HCT116 (cell line): ENCODE measurements around the gene PSEN2. TPM values are rescaled to one million over a fixed set of nuclear protein-coding genes. Genes with fewer than 3 reads are reported as not detected.

Source experiments
- ATAC-seq: fragments of 200-7000 bp; cut with Tn5 transposase; 2 replicates; pipeline ENCODE4 v1.9.1; 2020; ENCODE audit warnings: mild to moderate bottlenecking, moderate library complexity
- BruUV-seq: library from RNA; stranded (reverse); fragments of 400-500 nt; replicated peaks from 2 replicates; lab custom pipeline; 2021; lab: Mats Ljungman, UMichigan
- CTCF ChIA-PET: fragments of 300-600 bp; sonication (Branson Sonifier 250); formaldehyde crosslinking; loops from one replicate; lab custom pipeline; 2021; ENCODE audit warnings: antibody characterized with exemption; lab: Charles Lee
- POLR2A ChIA-PET: fragments of 300-600, 350-600 bp; sonication (Branson Sonifier 250); formaldehyde crosslinking; loops from one replicate; lab custom pipeline; 2021; ENCODE audit warnings: antibody characterized with exemption; lab: Charles Lee
- RAD21 ChIA-PET, 2 experiments: fragments of 300-600 bp; sonication (Branson Sonifier 250); formaldehyde crosslinking; loops; one replicate each; lab custom pipeline; 2023; ENCODE audit warnings: low total read pairs in 2 of 2; ENCODE audit not compliant: uncharacterized antibody in 2 of 2, unreplicated experiment in 2 of 2, low non-redundant PET in 1 of 2; lab: Charles Lee
- DNase-seq: peaks from one replicate; pipeline ENCODE4 v3.0.0-alpha.2; 2010; ENCODE audit warnings: low read depth, low spot score
- H2AFZ ChIP-seq: fragments of 200-600 bp; shearing (Covaris generic), sonication (generic); 2 replicates; pipeline ENCODE4 v1.6.1; 2017; ENCODE audit warnings: low read depth, mixed run types, mixed read lengths, antibody characterized with exemption, low read length; ENCODE audit not compliant: poor library complexity, severe bottlenecking
- H3K27ac ChIP-seq: 2 replicates; pipeline ENCODE4 v1.5.1; 2012; ENCODE audit warnings: low read depth, low read length
- H3K27me3 ChIP-seq: fragments of 200-600 bp; sonication (generic); 2 replicates; pipeline ENCODE4 v1.6.1; 2016; ENCODE audit warnings: mixed run types, low read length, mixed read lengths; ENCODE audit not compliant: insufficient read depth
- H3K36me3 ChIP-seq, 2 experiments: fragments of 200-500 bp in 1 of 2; fragments of 200-600 bp in 1 of 2; sonication (Bioruptor generic) in 1 of 2; sonication (generic) in 1 of 2; 2 replicates each; pipeline versions ENCODE4 v1.5.1 to v1.6.1; 2014 to 2016; ENCODE audit warnings: low read length in 2 of 2, inconsistent platforms in 1 of 2, mixed read lengths in 1 of 2, mixed run types in 1 of 2; ENCODE audit not compliant: insufficient read depth in 2 of 2, control insufficient read depth in 1 of 2
- H3K4me1 ChIP-seq, 2 experiments: fragments of 200-600 bp in 1 of 2; sonication (generic) in 1 of 2; 2 replicates each; pipeline versions ENCODE4 v1.5.1 to v1.6.1; 2012 to 2017; ENCODE audit warnings: low read length in 2 of 2, inconsistent platforms in 1 of 2, mild to moderate bottlenecking in 1 of 2, mixed read lengths in 1 of 2, mixed run types in 1 of 2, moderate library complexity in 1 of 2; ENCODE audit not compliant: insufficient read depth in 2 of 2, control insufficient read depth in 1 of 2
- H3K4me2 ChIP-seq: fragments of 200-600 bp; sonication (generic); 2 replicates; pipeline ENCODE4 v1.6.1; 2017; ENCODE audit warnings: mixed run types, low read length, mixed read lengths
- H3K4me3 ChIP-seq, 2 experiments: fragments of 200-600 bp in 1 of 2; sonication (generic) in 1 of 2; replicated peaks in 1 of 2; 2 replicates each; pipeline ENCODE4 v1.5.1; 2011 to 2016; ENCODE audit warnings: low read length in 2 of 2, control low read depth in 1 of 2, low read depth in 1 of 2, mild to moderate bottlenecking in 1 of 2, mixed read lengths in 1 of 2, mixed run types in 1 of 2
- H3K79me2 ChIP-seq: fragments of 200-600 bp; sonication (generic); 2 replicates; pipeline ENCODE4 v1.6.1; 2017; ENCODE audit warnings: mild to moderate bottlenecking, mixed run types, low read length, moderate library complexity, mixed read lengths; ENCODE audit not compliant: insufficient read depth
- H3K9ac ChIP-seq: fragments of 200-600 bp; sonication (generic); 2 replicates; pipeline ENCODE4 v1.6.1; 2016; ENCODE audit warnings: low read length, mixed read lengths
- H3K9me2 ChIP-seq: fragments of 200-600 bp; sonication (generic), shearing (Covaris generic); 2 replicates; pipeline ENCODE4 v1.6.1; 2017; ENCODE audit warnings: mixed run types, mild to moderate bottlenecking, moderate library complexity; ENCODE audit not compliant: insufficient read depth
- H3K9me3 ChIP-seq, 2 experiments: fragments of 200-500 bp in 1 of 2; fragments of 200-600 bp in 1 of 2; sonication (Bioruptor generic) in 1 of 2; sonication (generic) in 1 of 2; 2 replicates each; pipeline ENCODE4 v1.6.1; 2014 to 2017; ENCODE audit warnings: low read length in 2 of 2, mixed read lengths in 2 of 2, inconsistent platforms in 1 of 2, low read depth in 1 of 2, mild to moderate bottlenecking in 1 of 2, mixed run types in 1 of 2, moderate library complexity in 1 of 2; ENCODE audit not compliant: control insufficient read depth in 1 of 2, insufficient read depth in 1 of 2
- H4K20me1 ChIP-seq: fragments of 200-600 bp; sonication (generic), shearing (Covaris generic); 2 replicates; pipeline ENCODE4 v1.6.1; 2017; ENCODE audit warnings: mixed run types, mild to moderate bottlenecking, moderate library complexity; ENCODE audit not compliant: insufficient read depth
- CEBPB ChIP-seq: IDR thresholded peaks from 2 replicates; pipeline ENCODE4 v1.6.1; 2012; ENCODE audit warnings: low read depth
- CTCF ChIP-seq, 3 experiments: fragments of 200-600 bp in 1 of 3; sonication (generic) in 1 of 3; IDR thresholded peaks in 2 of 3; conservative IDR thresholded peaks in 1 of 3; 2 replicates each; pipeline ENCODE4 v1.5.1; 2012 to 2017; ENCODE audit warnings: low read depth in 2 of 3, low read length in 2 of 3, antibody characterized with exemption in 1 of 3, borderline replicate concordance in 1 of 3, control low read depth in 1 of 3, mild to moderate bottlenecking in 1 of 3, mixed read lengths in 1 of 3, mixed run types in 1 of 3, moderate library complexity in 1 of 3; ENCODE audit not compliant: insufficient read depth in 1 of 3
- EGR1 ChIP-seq: IDR thresholded peaks from 2 replicates; pipeline ENCODE4 v1.6.1; 2012; ENCODE audit warnings: low read depth
- ELF1 ChIP-seq: IDR thresholded peaks from 2 replicates; pipeline ENCODE4 v1.6.1; 2012; ENCODE audit warnings: low read depth, borderline replicate concordance
- EZH2 ChIP-seq: fragments of 200-600 bp; sonication (generic); IDR thresholded peaks from 2 replicates; pipeline ENCODE4 v1.6.1; 2017; ENCODE audit warnings: antibody characterized with exemption, mixed run types
- EZH2phosphoT487 ChIP-seq: fragments of 200-600 bp; IDR thresholded peaks from 2 replicates; pipeline ENCODE4 v1.6.1; 2018; ENCODE audit warnings: antibody characterized with exemption, borderline replicate concordance
- JUND ChIP-seq: IDR thresholded peaks from 2 replicates; pipeline ENCODE4 v1.6.1; 2012
- POLR2A ChIP-seq: IDR thresholded peaks from 2 replicates; pipeline ENCODE4 v1.7.0; 2011; ENCODE audit warnings: borderline replicate concordance; ENCODE audit not compliant: insufficient read depth, insufficient read length; ENCODE audit errors: extremely low read depth
- POLR2AphosphoS5 ChIP-seq: IDR thresholded peaks from 2 replicates; pipeline ENCODE4 v1.6.1; 2011; ENCODE audit warnings: mild to moderate bottlenecking, low read depth, low read length, moderate library complexity
- REST ChIP-seq: IDR thresholded peaks from 2 replicates; pipeline ENCODE4 v1.6.1; 2012; ENCODE audit warnings: low read depth
- SIN3A ChIP-seq: IDR thresholded peaks from 2 replicates; pipeline ENCODE4 v1.6.1; 2012; ENCODE audit warnings: low read depth
- SP1 ChIP-seq: IDR thresholded peaks from 2 replicates; pipeline ENCODE4 v1.6.1; 2012; ENCODE audit warnings: low read depth
- SRF ChIP-seq: IDR thresholded peaks from 2 replicates; pipeline ENCODE4 v1.6.1; 2012; ENCODE audit warnings: low read depth
- YY1 ChIP-seq: IDR thresholded peaks from 2 replicates; pipeline ENCODE4 v1.6.1; 2011; ENCODE audit warnings: low read length, low read depth, moderate library complexity, mild to moderate bottlenecking; ENCODE audit not compliant: insufficient replicate concordance; ENCODE audit errors: extremely low read depth
- ZFX ChIP-seq: fragments of 450-650 bp; IDR thresholded peaks from 2 replicates; pipeline ENCODE4 v1.6.1; 2017
- ZNF274 ChIP-seq: fragments of 200-500 bp; sonication (Bioruptor generic); IDR thresholded peaks from 2 replicates; pipeline ENCODE4 v1.6.1; 2014; ENCODE audit warnings: mild to moderate bottlenecking, low read depth, low read length, inconsistent platforms
- intact Hi-C: fragments of 100-400 bp; cut with micrococcal nuclease; formaldehyde crosslinking; loops from 2 replicates; pipeline ENCODE4 v1.10.0; 2022
- total RNA-seq: library from RNA; stranded (reverse); gene quantifications from one replicate; pipeline ENCODE4 v1.2.1, GENCODE V29; 2021; ENCODE audit not compliant: unreplicated experiment
- TF ChIP-seq, protein P1 (sequence below): IDR thresholded peaks from 2 replicates; pipeline ENCODE4 v1.6.1; 2012
- TF ChIP-seq, protein P2 (sequence below): IDR thresholded peaks from 2 replicates; pipeline ENCODE4 v1.6.1; 2012

PSEN2 gene
- total RNA-seq, 1 experiment from 2014 or later: 28.5 TPM

- H3K4me2 ChIP-seq: peak overlapping the region; percentile 95; the same call in 1 of the 2 replicates
- peaks cover 2 to 8% of the 10 kb centered on the region in 2 experiments; a peak in 2 of 4 replicates for H3K36me3 ChIP-seq
- intact Hi-C loops: no loop called here
- ChIA-PET CTCF (no interaction called here), POLR2A (no interaction called here), RAD21 (no interaction called here)
- no peaks in the 10 kb centered on the region for H3K27me3 ChIP-seq
- no peak overlapping the region for H3K9ac ChIP-seq
- peaks cover 29% of the 10 kb centered on the region for H3K79me2 ChIP-seq
- no peaks in the 10 kb centered on the region for H3K9me3 ChIP-seq
- H3K4me1 ChIP-seq: peaks cover 32 to 51% of the 10 kb centered on the region in 2 experiments
- no peak overlapping the region for H3K27ac ChIP-seq
- H3K9me2 ChIP-seq: no peaks in the 10 kb centered on the region
- no peak overlapping the region for H3K4me3 ChIP-seq
- no peak for DNase-seq
- no peaks in the 10 kb centered on the region for H4K20me1 ChIP-seq
- BruUV-seq: TSS peak; percentile 42
- H2AFZ ChIP-seq: no peak overlapping the region
- no peak for ATAC-seq
- TF ChIP-seq EGR1: no peak
- no peak for TF ChIP-seq EZH2
- TF ChIP-seq, protein P1, sequence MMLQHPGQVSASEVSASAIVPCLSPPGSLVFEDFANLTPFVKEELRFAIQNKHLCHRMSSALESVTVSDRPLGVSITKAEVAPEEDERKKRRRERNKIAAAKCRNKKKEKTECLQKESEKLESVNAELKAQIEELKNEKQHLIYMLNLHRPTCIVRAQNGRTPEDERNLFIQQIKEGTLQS: no peak
- TF ChIP-seq CEBPB: no peak
- no peak for TF ChIP-seq EZH2phosphoT487
- TF ChIP-seq JUND: no peak
- TF ChIP-seq, protein P2, sequence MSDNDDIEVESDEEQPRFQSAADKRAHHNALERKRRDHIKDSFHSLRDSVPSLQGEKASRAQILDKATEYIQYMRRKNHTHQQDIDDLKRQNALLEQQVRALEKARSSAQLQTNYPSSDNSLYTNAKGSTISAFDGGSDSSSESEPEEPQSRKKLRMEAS: no peak
- no peak for TF ChIP-seq POLR2AphosphoS5
- TF ChIP-seq ZFX: no peak
- TF ChIP-seq SP1: no peak
- no peak for TF ChIP-seq POLR2A
- no peak for TF ChIP-seq SRF
- no peak for TF ChIP-seq ZNF274
- no peak for TF ChIP-seq ELF1
- TF ChIP-seq REST: no peak
- no peak for TF ChIP-seq CTCF (IDR thresholded peaks at IDR 0.05 in 2 of 3, conservative IDR thresholded peaks at IDR 0.05 in 1 of 3; ENCODE audit: borderline replicate concordance in 1 of 3, insufficient read depth in 1 of 3, low read depth in 2 of 3, low read length in 2 of 3)
- no peak for TF ChIP-seq SIN3A
- TF ChIP-seq YY1: no peak
- TF ChIP-seq, all 23 proteins: peak for 0
These were observed 2.0 kb downstream of the PSEN2 start for GRCh38 chr1:226872437-226872836.
